ENCODE data around the gene KLF8.

The KLF8 gene

DNA sequence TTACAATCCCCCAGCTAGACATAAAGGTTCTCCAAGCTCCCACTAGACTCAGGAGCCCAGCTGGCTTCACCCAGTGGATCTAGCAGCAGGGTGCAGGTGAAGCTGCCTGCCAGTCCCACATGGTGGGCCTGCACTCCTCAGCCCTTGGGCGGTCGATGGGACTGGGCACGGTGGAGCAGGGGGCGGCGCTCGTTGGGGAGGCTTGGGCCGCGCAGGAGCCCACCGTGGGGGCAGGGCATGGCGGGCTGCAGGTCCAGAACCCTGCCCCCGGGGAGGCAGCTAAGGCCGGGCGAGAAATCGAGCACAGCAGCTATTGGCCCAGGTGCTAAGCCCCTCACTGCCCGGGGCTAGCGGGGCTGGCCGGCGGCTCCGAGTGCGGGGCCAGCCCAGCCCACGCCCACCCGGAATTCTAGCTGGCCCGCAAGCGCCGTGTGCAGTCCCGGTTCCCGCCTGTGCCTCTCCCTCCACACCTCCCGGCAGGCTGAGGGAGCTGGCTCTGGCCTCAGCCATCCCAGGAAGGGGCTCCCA is 9.6 kb upstream of the KLF8 start:
- Histone ChIP-seq H3K27ac (no peak overlapping the region), H3K27me3 (ENCODE audit: insufficient read depth, low read depth, severe bottlenecking) (peaks cover 19% of the 10 kb centered on the region), H3K9me3 (ENCODE audit: severe bottlenecking) (peaks cover 3% of the 10 kb centered on the region), H3K36me3 (no peaks in the 10 kb centered on the region), H3K4me3 (ENCODE audit: low read depth, low read length) (no peak overlapping the region)
- no peak for DNase-seq
- TF ChIP-seq CTCF (IDR thresholded peaks at IDR 0.05; ENCODE audit: low read depth, low read length): no peak

GRCh38 chrX:56226980-56227379 is 5.2 kb upstream of the KLF8 start:
- no peak overlapping the region for H3K27ac ChIP-seq
- H3K36me3 ChIP-seq: no peaks in the 10 kb centered on the region
- H3K27me3 ChIP-seq (ENCODE audit: insufficient read depth, low read depth, severe bottlenecking): peaks cover 41% of the 10 kb centered on the region
- DNase-seq: no peak
- peaks cover 3% of the 10 kb centered on the region for H3K9me3 ChIP-seq (ENCODE audit: severe bottlenecking)
- no peak overlapping the region for H3K4me3 ChIP-seq (ENCODE audit: low read depth, low read length)
- TF ChIP-seq CTCF (IDR thresholded peaks at IDR 0.05; ENCODE audit: low read depth, low read length): no peak

DNA sequence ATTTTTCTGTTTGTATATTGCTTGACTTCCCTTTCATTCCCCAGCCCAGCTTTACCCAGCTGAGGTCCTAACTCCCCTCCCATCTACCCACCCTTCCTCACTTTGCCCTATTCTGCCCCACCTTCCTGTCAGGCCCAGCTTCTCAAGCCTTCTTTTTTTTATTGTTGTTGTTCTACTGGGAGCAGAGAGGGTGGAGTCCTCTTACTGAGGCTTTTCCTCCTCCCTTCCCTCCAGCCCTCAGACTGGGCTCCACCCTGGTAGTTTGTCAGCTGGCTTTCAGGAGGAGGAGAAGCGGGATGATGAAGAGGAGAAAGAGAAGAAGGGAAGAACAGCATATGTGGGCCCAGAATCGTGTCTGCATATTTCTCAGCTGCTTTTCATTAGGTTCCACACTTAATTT is 3.2 kb upstream of the KLF8 start:
- H3K9me3 ChIP-seq (ENCODE audit: severe bottlenecking): no peaks in the 10 kb centered on the region
- H3K27ac ChIP-seq: no peak overlapping the region
- H3K27me3 ChIP-seq (ENCODE audit: insufficient read depth, low read depth, severe bottlenecking): peaks cover 56% of the 10 kb centered on the region
- no peak overlapping the region for H3K4me3 ChIP-seq (ENCODE audit: low read depth, low read length)
- no peaks in the 10 kb centered on the region for H3K36me3 ChIP-seq
- no peak for TF ChIP-seq CTCF (IDR thresholded peaks at IDR 0.05; ENCODE audit: low read depth, low read length)
- DNase-seq: no peak

- DNase-seq: no peak
- Histone ChIP-seq H3K27ac (no peak overlapping the region), H3K27me3 (ENCODE audit: insufficient read depth, low read depth, severe bottlenecking) (peaks cover 66% of the 10 kb centered on the region), H3K36me3 (no peaks in the 10 kb centered on the region), H3K9me3 (ENCODE audit: severe bottlenecking) (no peaks in the 10 kb centered on the region), H3K4me3 (ENCODE audit: low read depth, low read length) (no peak overlapping the region)
- no peak for TF ChIP-seq CTCF (IDR thresholded peaks at IDR 0.05; ENCODE audit: low read depth, low read length)
Observed at GRCh38 chrX:56231537-56232090, 542 bp upstream of the KLF8 start.

DNA sequence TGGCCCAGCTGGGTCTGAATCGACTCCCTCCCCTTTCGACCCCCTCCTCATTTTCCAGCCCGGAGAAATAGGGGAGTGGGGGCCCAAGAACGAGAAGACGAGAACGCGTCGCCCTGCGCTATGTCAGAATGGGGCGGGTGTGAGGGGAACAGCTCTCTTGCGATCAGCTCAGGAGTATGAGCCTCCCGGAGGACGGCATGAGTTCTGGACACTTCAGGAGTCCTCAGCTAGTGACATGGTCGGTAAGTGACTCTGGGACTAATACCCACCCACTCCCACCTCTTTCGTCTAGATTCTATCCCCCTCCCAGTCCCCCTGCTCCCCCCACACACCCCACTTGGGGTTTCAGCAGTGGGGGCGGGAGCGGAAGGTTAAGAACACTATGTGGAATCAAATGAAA is 944 bp downstream of the KLF8 start:
- no peak overlapping the region for H3K27ac ChIP-seq
- no peak for DNase-seq
- TF ChIP-seq CTCF (IDR thresholded peaks at IDR 0.05; ENCODE audit: low read depth, low read length): no peak
- no peak overlapping the region for H3K4me3 ChIP-seq (ENCODE audit: low read depth, low read length)
- no peaks in the 10 kb centered on the region for H3K36me3 ChIP-seq
- peaks cover 66% of the 10 kb centered on the region for H3K27me3 ChIP-seq (ENCODE audit: insufficient read depth, low read depth, severe bottlenecking)
- no peaks in the 10 kb centered on the region for H3K9me3 ChIP-seq (ENCODE audit: severe bottlenecking)

DNA sequence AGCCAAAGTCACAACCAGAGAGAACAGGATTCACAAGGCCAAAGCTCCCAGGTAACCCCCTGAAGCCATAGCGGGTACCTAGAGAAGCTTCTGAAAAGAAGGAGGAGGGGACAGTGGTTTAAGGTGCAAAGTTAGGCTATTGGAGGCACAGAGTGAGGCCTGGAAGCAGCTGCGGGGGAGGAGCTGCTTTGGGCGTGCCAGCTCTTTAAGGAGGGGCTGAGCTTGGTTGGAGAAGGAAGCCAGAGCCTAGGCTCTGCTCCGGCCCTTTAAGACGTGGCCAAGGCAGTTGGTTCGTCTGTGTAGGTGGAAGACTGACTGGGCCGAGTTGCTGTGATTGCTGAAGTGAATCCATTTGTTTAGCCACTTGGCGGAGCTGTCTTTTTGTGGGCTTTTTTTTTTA is 1.5 kb downstream of the KLF8 start:
- no peak for TF ChIP-seq CTCF (IDR thresholded peaks at IDR 0.05; ENCODE audit: low read depth, low read length)
- no peak for DNase-seq
- peaks cover 66% of the 10 kb centered on the region for H3K27me3 ChIP-seq (ENCODE audit: insufficient read depth, low read depth, severe bottlenecking)
- no peaks in the 10 kb centered on the region for H3K9me3 ChIP-seq (ENCODE audit: severe bottlenecking)
- H3K27ac ChIP-seq: no peak overlapping the region
- no peak overlapping the region for H3K4me3 ChIP-seq (ENCODE audit: low read depth, low read length)
- H3K36me3 ChIP-seq: no peaks in the 10 kb centered on the region

All from WERI-Rb-1 (cell line).